Measurements from ENCODE around the gene MOAP1.

- TF ChIP-seq NRF1 (IDR thresholded peaks at IDR 0.05; ENCODE audit: low read depth, low read length) (no peak), EZH2 (IDR thresholded peaks at IDR 0.05; ENCODE audit: low read depth, low read length, severe bottlenecking) (no peak), JUN (IDR thresholded peaks at IDR 0.05; ENCODE audit: low read depth, low read length) (no peak), ATF3 (IDR thresholded peaks at IDR 0.05; ENCODE audit: insufficient read depth, low read depth, low read length) (no peak), TAF1 (IDR thresholded peaks at IDR 0.05; ENCODE audit: low read depth, low read length) (no peak), RBBP5 (IDR thresholded peaks at IDR 0.05; ENCODE audit: borderline replicate concordance, low read depth, low read length) (no peak), MAX (IDR thresholded peaks at IDR 0.05) (no peak), RNF2 (IDR thresholded peaks at IDR 0.05; ENCODE audit: borderline replicate concordance, low read depth, low read length, missing control alignments, poor library complexity, severe bottlenecking) (no peak)
- TF ChIP-seq, protein P1, sequence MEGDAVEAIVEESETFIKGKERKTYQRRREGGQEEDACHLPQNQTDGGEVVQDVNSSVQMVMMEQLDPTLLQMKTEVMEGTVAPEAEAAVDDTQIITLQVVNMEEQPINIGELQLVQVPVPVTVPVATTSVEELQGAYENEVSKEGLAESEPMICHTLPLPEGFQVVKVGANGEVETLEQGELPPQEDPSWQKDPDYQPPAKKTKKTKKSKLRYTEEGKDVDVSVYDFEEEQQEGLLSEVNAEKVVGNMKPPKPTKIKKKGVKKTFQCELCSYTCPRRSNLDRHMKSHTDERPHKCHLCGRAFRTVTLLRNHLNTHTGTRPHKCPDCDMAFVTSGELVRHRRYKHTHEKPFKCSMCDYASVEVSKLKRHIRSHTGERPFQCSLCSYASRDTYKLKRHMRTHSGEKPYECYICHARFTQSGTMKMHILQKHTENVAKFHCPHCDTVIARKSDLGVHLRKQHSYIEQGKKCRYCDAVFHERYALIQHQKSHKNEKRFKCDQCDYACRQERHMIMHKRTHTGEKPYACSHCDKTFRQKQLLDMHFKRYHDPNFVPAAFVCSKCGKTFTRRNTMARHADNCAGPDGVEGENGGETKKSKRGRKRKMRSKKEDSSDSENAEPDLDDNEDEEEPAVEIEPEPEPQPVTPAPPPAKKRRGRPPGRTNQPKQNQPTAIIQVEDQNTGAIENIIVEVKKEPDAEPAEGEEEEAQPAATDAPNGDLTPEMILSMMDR (IDR thresholded peaks at IDR 0.05; ENCODE audit: control extremely low read depth in 1 of 3, insufficient read depth in 1 of 3, low read depth in 1 of 3, low read length in 3 of 3): no peak
- TF ChIP-seq, protein P2, sequence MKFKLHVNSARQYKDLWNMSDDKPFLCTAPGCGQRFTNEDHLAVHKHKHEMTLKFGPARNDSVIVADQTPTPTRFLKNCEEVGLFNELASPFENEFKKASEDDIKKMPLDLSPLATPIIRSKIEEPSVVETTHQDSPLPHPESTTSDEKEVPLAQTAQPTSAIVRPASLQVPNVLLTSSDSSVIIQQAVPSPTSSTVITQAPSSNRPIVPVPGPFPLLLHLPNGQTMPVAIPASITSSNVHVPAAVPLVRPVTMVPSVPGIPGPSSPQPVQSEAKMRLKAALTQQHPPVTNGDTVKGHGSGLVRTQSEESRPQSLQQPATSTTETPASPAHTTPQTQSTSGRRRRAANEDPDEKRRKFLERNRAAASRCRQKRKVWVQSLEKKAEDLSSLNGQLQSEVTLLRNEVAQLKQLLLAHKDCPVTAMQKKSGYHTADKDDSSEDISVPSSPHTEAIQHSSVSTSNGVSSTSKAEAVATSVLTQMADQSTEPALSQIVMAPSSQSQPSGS (IDR thresholded peaks at IDR 0.05; ENCODE audit: low read length): no peak
- TF ChIP-seq, protein P3, sequence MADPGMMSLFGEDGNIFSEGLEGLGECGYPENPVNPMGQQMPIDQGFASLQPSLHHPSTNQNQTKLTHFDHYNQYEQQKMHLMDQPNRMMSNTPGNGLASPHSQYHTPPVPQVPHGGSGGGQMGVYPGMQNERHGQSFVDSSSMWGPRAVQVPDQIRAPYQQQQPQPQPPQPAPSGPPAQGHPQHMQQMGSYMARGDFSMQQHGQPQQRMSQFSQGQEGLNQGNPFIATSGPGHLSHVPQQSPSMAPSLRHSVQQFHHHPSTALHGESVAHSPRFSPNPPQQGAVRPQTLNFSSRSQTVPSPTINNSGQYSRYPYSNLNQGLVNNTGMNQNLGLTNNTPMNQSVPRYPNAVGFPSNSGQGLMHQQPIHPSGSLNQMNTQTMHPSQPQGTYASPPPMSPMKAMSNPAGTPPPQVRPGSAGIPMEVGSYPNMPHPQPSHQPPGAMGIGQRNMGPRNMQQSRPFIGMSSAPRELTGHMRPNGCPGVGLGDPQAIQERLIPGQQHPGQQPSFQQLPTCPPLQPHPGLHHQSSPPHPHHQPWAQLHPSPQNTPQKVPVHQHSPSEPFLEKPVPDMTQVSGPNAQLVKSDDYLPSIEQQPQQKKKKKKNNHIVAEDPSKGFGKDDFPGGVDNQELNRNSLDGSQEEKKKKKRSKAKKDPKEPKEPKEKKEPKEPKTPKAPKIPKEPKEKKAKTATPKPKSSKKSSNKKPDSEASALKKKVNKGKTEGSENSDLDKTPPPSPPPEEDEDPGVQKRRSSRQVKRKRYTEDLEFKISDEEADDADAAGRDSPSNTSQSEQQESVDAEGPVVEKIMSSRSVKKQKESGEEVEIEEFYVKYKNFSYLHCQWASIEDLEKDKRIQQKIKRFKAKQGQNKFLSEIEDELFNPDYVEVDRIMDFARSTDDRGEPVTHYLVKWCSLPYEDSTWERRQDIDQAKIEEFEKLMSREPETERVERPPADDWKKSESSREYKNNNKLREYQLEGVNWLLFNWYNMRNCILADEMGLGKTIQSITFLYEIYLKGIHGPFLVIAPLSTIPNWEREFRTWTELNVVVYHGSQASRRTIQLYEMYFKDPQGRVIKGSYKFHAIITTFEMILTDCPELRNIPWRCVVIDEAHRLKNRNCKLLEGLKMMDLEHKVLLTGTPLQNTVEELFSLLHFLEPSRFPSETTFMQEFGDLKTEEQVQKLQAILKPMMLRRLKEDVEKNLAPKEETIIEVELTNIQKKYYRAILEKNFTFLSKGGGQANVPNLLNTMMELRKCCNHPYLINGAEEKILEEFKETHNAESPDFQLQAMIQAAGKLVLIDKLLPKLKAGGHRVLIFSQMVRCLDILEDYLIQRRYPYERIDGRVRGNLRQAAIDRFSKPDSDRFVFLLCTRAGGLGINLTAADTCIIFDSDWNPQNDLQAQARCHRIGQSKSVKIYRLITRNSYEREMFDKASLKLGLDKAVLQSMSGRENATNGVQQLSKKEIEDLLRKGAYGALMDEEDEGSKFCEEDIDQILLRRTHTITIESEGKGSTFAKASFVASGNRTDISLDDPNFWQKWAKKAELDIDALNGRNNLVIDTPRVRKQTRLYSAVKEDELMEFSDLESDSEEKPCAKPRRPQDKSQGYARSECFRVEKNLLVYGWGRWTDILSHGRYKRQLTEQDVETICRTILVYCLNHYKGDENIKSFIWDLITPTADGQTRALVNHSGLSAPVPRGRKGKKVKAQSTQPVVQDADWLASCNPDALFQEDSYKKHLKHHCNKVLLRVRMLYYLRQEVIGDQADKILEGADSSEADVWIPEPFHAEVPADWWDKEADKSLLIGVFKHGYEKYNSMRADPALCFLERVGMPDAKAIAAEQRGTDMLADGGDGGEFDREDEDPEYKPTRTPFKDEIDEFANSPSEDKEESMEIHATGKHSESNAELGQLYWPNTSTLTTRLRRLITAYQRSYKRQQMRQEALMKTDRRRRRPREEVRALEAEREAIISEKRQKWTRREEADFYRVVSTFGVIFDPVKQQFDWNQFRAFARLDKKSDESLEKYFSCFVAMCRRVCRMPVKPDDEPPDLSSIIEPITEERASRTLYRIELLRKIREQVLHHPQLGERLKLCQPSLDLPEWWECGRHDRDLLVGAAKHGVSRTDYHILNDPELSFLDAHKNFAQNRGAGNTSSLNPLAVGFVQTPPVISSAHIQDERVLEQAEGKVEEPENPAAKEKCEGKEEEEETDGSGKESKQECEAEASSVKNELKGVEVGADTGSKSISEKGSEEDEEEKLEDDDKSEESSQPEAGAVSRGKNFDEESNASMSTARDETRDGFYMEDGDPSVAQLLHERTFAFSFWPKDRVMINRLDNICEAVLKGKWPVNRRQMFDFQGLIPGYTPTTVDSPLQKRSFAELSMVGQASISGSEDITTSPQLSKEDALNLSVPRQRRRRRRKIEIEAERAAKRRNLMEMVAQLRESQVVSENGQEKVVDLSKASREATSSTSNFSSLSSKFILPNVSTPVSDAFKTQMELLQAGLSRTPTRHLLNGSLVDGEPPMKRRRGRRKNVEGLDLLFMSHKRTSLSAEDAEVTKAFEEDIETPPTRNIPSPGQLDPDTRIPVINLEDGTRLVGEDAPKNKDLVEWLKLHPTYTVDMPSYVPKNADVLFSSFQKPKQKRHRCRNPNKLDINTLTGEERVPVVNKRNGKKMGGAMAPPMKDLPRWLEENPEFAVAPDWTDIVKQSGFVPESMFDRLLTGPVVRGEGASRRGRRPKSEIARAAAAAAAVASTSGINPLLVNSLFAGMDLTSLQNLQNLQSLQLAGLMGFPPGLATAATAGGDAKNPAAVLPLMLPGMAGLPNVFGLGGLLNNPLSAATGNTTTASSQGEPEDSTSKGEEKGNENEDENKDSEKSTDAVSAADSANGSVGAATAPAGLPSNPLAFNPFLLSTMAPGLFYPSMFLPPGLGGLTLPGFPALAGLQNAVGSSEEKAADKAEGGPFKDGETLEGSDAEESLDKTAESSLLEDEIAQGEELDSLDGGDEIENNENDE (IDR thresholded peaks at IDR 0.05; ENCODE audit: insufficient replicate concordance, low read length): no peak
Measured at GRCh38 chr14:93161411-93161940, 23.2 kb downstream of the MOAP1 start.
